Hindlimb muscle (tissue), 1 donor: ENCODE measurements around the gene KDM1A. TPM values are rescaled to one million over a fixed set of nuclear protein-coding genes. Genes with fewer than 3 reads are reported as not detected.

Source experiments
- DNase-seq: peaks from one replicate; pipeline ENCODE4 v3.0.0-alpha.2; 2013
- polyA plus RNA-seq: library from polyadenylated mRNA; unstranded; fragments of 120-200 nt; gene quantifications from one replicate; pipeline ENCODE4 v1.2.1, GENCODE V29; 2013; ENCODE audit not compliant: insufficient read length

The KDM1A gene
- polyA plus RNA-seq, 1 donor = 74.3 TPM

- DNase-seq = no peak
These were observed 59.8 kb downstream of the KDM1A start for GRCh38 chr1:23079025-23079424.

GRCh38 chr1:23080885-23081284, 61.6 kb downstream of the KDM1A start:
- DNase-seq = no peak

GRCh38 chr1:23081376-23081775, 62.1 kb downstream of the KDM1A start:
- DNase-seq = no peak

GRCh38 chr1:23083714-23084480, 64.6 kb downstream of the KDM1A start:
- no peak for DNase-seq

DNA sequence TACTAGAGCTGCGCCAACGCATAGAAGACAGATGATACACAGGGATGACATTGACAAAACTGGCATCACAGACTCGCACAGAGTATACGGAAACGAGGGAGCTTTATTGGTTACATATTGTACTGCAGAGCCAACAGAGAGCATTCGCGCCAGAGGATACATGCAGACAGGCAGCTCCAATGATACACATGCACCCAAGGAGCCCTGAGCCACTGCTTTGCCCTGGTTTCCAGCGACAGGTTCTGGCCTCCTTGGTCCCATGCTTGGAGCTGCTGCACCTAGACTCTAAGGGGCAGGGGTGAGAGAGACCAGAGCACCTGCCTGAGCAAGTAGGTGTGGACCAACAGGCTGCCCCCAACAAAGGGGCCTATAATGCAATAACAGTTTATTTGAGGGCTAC, 65.6 kb downstream of the KDM1A start:
- DNase-seq = no peak

- DNase-seq = no peak
These were observed 66.4 kb downstream of the KDM1A start for GRCh38 chr1:23085696-23086095.

DNA sequence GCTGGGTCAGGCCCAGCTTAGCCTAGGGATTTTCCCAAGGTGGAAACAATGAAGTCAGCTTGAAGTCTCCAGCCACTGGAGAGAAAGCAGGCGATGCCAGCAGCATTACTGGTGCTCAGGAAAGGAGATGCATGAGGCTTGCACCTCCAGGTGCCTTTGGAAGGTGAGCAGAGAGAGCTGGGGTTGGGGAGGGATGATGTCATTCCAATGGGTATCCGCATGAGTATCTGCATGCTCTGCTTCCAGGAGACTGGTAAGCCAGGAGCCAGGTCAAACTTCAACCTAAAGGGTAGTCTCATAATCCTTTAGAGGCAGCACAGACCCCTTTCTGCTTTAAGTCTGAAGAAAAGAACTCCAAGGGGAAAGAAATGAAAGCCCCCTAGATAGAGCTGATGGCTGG, 68.8 kb downstream of the KDM1A start:
- DNase-seq = no peak

- no peak for DNase-seq
These were observed 70.8 kb downstream of the KDM1A start for GRCh38 chr1:23090056-23090455.

GRCh38 chr1:23091545-23091944, 72.3 kb downstream of the KDM1A start:
- DNase-seq = no peak

- no peak for DNase-seq
These were observed 73.2 kb downstream of the KDM1A start for GRCh38 chr1:23092447-23092846.

DNA sequence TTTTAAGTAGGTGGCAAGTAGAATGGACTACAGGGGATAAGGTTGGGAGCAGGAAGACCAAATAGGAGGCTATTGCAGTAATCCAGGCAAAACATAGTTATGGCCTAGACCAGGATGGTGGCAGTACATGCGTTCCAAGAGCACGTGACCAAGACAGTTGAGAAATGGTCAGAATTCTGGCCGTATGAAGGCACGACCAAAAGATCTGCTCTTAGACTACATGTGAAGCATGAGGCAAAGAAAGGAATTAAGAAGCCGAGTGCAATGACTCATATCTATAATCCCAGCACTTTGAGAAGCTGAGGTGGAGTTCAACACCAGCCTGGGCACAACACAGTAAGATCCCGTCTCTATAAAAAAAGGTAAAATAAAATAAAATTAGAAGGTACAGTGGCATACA, 78.0 kb downstream of the KDM1A start:
- DNase-seq = no peak

GRCh38 chr1:23098463-23099170, 79.3 kb downstream of the KDM1A start:
- peak; percentile 72 for DNase-seq

GRCh38 chr1:23099171-23099536, 79.9 kb downstream of the KDM1A start:
- DNase-seq = no peak

DNA sequence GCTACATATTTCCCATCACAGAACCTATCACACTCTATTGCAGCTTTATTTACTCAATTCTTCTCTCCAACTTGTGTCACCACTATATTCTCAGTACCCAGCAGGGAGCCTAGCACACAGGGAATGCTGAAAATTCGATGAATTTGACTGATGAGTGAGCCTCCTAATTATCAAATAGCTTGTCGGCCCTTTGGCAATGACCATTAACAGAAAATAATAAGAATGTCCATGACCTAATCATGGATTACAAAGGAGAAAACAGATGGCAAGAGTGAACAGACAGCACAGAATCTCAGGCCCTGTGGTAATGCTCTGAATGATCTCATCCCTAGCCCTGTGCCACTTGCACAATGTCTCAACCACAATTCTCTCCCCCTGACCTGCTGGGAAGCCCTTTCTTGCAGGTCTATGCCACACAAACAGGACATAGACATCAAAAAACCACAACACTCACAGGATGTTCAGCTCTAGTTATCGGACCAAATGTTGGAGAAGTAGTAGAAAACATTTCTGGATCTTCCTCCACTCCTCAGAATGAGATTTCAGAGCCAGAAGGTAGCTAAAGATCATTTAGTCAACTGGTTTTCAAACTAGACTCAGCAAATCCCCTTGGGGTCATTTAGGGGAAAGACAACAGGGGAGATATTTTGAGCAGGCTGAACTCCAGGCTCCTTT, 80.9 kb downstream of the KDM1A start:
- no peak for DNase-seq

GRCh38 chr1:23101101-23101827, 82.0 kb downstream of the KDM1A start:
- no peak for DNase-seq

GRCh38 chr1:23101887-23102286, 82.6 kb downstream of the KDM1A start:
- DNase-seq = no peak

GRCh38 chr1:23102289-23102688, 83.0 kb downstream of the KDM1A start:
- DNase-seq = no peak

- no peak for DNase-seq
These were observed 84.0 kb downstream of the KDM1A start for GRCh38 chr1:23103001-23103889.

DNA sequence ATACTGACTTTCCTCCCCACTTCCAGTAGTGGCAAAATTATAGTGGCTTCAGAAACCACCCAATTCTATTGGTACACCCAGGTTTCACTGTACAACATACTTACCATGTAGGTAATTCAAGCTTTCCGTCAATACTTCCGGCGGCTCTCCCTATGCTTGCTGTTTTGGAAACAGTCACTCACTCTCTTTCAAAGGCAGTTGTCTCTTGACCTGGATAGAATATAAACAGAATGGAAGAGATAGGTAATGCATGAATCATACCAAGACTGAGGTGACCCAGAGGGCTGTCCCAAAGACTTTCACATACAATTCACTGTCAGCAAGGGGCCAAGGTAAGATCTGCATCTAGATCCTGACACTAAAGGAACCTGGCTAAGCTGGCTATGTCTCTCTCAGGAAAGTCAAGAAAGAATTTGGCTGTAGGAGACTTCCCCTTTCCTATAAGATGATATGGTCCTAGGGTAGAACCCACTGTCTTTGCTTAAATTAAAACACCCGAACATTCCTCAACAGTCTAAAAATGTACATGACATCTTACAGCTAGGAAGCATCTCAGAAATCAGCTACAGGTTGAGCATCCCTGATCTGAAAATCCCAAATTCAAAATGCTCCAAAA, 89.8 kb downstream of the KDM1A start:
- no peak for DNase-seq

- DNase-seq = no peak
These were observed 91.1 kb downstream of the KDM1A start for GRCh38 chr1:23110391-23110790.
